ENCODE measurements around the gene IFNK.

The IFNK gene

DNA sequence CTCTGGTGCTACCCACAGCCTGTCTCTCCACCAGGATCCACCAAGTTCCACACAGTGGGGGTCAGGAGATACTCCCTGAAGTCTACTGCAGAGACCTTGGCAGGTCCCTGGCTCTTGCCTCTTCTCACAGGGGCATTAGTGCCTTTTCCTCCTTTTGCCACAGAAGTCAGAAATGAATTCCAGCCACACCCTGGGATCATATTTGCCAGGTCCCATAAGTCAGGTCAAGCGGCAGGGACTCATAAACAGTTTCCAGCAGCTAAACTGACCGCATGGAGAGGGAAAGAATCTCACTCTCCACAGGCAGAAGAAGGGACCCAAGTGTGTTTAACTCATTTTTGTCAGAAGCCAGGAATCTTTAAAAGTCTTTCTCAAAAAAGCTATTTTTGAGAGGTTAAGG, 13.3 kb upstream of the IFNK start:
- Histone ChIP-seq H3K4me3 (IDR thresholded peaks at IDR 0.05; ENCODE audit: insufficient read depth, low read depth, low read length) (no peak overlapping the region), H3K27ac (no peak overlapping the region), H4K20me1 (ENCODE audit: insufficient read depth) (no peaks in the 10 kb centered on the region), H2AFZ (ENCODE audit: low read depth) (no peak overlapping the region), H3K4me1 (ENCODE audit: low read depth, poor library complexity, severe bottlenecking) (no peaks in the 10 kb centered on the region), H3K36me3 (ENCODE audit: insufficient read depth) (no peaks in the 10 kb centered on the region), H3K4me2 (no peak overlapping the region), H3K79me2 (ENCODE audit: insufficient read depth, low read depth) (no peaks in the 10 kb centered on the region), H3K9ac (no peak overlapping the region), H3K27me3 (ENCODE audit: insufficient read depth, low read depth) (no peaks in the 10 kb centered on the region)
- TF ChIP-seq, protein P1, sequence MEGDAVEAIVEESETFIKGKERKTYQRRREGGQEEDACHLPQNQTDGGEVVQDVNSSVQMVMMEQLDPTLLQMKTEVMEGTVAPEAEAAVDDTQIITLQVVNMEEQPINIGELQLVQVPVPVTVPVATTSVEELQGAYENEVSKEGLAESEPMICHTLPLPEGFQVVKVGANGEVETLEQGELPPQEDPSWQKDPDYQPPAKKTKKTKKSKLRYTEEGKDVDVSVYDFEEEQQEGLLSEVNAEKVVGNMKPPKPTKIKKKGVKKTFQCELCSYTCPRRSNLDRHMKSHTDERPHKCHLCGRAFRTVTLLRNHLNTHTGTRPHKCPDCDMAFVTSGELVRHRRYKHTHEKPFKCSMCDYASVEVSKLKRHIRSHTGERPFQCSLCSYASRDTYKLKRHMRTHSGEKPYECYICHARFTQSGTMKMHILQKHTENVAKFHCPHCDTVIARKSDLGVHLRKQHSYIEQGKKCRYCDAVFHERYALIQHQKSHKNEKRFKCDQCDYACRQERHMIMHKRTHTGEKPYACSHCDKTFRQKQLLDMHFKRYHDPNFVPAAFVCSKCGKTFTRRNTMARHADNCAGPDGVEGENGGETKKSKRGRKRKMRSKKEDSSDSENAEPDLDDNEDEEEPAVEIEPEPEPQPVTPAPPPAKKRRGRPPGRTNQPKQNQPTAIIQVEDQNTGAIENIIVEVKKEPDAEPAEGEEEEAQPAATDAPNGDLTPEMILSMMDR (conservative IDR thresholded peaks at IDR 0.05; ENCODE audit: low read depth, low read length): no peak

DNA sequence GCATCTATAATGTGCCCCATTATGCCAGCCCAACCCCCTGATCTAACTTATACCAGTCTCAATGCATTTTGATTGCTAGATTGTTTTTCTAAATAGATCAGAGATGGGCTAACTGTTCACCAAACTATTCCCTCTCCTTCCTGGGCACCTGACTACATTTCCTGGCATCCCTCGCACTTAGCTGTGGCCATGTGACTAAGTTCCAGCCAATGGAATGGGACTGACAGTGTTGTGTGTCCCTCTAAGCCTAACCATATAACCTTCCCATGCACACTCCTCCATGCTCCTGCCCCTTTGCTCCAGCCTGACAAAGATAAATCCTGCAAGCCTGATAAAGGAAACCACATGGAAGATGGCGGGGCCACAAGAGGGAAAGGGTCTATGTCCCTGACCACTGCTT, 12.3 kb upstream of the IFNK start:
- no peaks in the 10 kb centered on the region for H4K20me1 ChIP-seq (ENCODE audit: insufficient read depth)
- H3K79me2 ChIP-seq (ENCODE audit: insufficient read depth, low read depth): no peaks in the 10 kb centered on the region
- H2AFZ ChIP-seq (ENCODE audit: low read depth): no peak overlapping the region
- H3K4me1 ChIP-seq (ENCODE audit: low read depth, poor library complexity, severe bottlenecking): no peaks in the 10 kb centered on the region
- H3K4me3 ChIP-seq (IDR thresholded peaks at IDR 0.05; ENCODE audit: insufficient read depth, low read depth, low read length): no peak overlapping the region
- H3K4me2 ChIP-seq: no peak overlapping the region
- H3K27me3 ChIP-seq (ENCODE audit: insufficient read depth, low read depth): no peaks in the 10 kb centered on the region
- no peak overlapping the region for H3K27ac ChIP-seq
- H3K9ac ChIP-seq: no peak overlapping the region
- TF ChIP-seq, protein P1 (conservative IDR thresholded peaks at IDR 0.05; ENCODE audit: low read depth, low read length): no peak
- H3K36me3 ChIP-seq (ENCODE audit: insufficient read depth): no peaks in the 10 kb centered on the region

GRCh38 chr9:27514551-27514950, 9.5 kb upstream of the IFNK start:
- H3K79me2 ChIP-seq (ENCODE audit: insufficient read depth, low read depth): no peaks in the 10 kb centered on the region
- H3K36me3 ChIP-seq (ENCODE audit: insufficient read depth): no peaks in the 10 kb centered on the region
- no peaks in the 10 kb centered on the region for H3K27me3 ChIP-seq (ENCODE audit: insufficient read depth, low read depth)
- no peak overlapping the region for H3K4me3 ChIP-seq (IDR thresholded peaks at IDR 0.05; ENCODE audit: insufficient read depth, low read depth, low read length)
- no peak overlapping the region for H3K9ac ChIP-seq
- TF ChIP-seq, protein P1 (conservative IDR thresholded peaks at IDR 0.05; ENCODE audit: low read depth, low read length): no peak
- H3K27ac ChIP-seq: no peak overlapping the region
- no peaks in the 10 kb centered on the region for H3K4me1 ChIP-seq (ENCODE audit: low read depth, poor library complexity, severe bottlenecking)
- H4K20me1 ChIP-seq (ENCODE audit: insufficient read depth): no peaks in the 10 kb centered on the region
- no peak overlapping the region for H2AFZ ChIP-seq (ENCODE audit: low read depth)
- no peak overlapping the region for H3K4me2 ChIP-seq

DNA sequence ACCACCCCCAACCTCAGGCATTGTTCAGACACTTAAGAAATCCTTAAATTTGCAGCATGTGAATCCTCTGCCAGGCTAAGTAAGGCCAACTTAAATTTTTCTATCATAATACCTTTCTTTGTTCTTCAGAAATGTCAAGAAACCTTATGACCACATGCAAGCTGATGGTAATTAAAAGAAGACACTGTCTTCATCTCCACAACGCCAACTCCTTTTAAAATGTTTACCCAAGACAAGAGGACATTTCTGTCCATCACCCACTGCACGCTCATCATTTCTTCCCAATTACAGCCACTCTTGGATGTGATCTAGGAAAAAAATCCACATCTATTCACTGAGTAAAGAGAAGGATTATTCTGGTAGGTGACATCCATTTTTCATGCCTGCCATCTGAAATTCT, 6.1 kb upstream of the IFNK start:
- H3K9ac ChIP-seq: no peak overlapping the region
- no peaks in the 10 kb centered on the region for H3K27me3 ChIP-seq (ENCODE audit: insufficient read depth, low read depth)
- no peak overlapping the region for H2AFZ ChIP-seq (ENCODE audit: low read depth)
- H3K36me3 ChIP-seq (ENCODE audit: insufficient read depth): no peaks in the 10 kb centered on the region
- no peaks in the 10 kb centered on the region for H4K20me1 ChIP-seq (ENCODE audit: insufficient read depth)
- no peaks in the 10 kb centered on the region for H3K4me1 ChIP-seq (ENCODE audit: low read depth, poor library complexity, severe bottlenecking)
- no peak overlapping the region for H3K27ac ChIP-seq
- TF ChIP-seq, protein P1 (conservative IDR thresholded peaks at IDR 0.05; ENCODE audit: low read depth, low read length): no peak
- no peak overlapping the region for H3K4me2 ChIP-seq
- H3K4me3 ChIP-seq (IDR thresholded peaks at IDR 0.05; ENCODE audit: insufficient read depth, low read depth, low read length): no peak overlapping the region
- no peaks in the 10 kb centered on the region for H3K79me2 ChIP-seq (ENCODE audit: insufficient read depth, low read depth)

DNA sequence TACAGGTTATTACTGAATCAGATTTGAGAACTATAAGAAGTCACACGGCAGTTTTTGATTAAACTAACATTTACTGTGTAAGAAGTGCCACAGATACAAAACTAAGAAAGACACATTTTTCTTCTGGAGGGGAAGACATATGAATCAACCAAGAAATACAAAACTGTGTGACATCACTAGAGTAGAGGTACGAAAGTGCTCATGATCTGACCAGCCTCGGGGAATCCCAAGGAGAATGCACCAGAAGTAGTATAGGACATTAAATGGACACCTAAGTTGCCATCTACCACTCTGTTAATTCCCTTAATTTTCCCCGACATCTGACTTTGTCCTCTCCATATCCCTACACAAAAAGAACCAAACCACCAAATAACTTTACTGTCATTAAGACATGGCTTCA, 5.3 kb upstream of the IFNK start:
- H3K4me1 ChIP-seq (ENCODE audit: low read depth, poor library complexity, severe bottlenecking): no peaks in the 10 kb centered on the region
- H3K27me3 ChIP-seq (ENCODE audit: insufficient read depth, low read depth): no peaks in the 10 kb centered on the region
- TF ChIP-seq, protein P1 (conservative IDR thresholded peaks at IDR 0.05; ENCODE audit: low read depth, low read length): no peak
- H3K9ac ChIP-seq: no peak overlapping the region
- no peaks in the 10 kb centered on the region for H4K20me1 ChIP-seq (ENCODE audit: insufficient read depth)
- no peak overlapping the region for H3K4me2 ChIP-seq
- H2AFZ ChIP-seq (ENCODE audit: low read depth): no peak overlapping the region
- no peak overlapping the region for H3K4me3 ChIP-seq (IDR thresholded peaks at IDR 0.05; ENCODE audit: insufficient read depth, low read depth, low read length)
- no peaks in the 10 kb centered on the region for H3K36me3 ChIP-seq (ENCODE audit: insufficient read depth)
- no peak overlapping the region for H3K27ac ChIP-seq
- H3K79me2 ChIP-seq (ENCODE audit: insufficient read depth, low read depth): no peaks in the 10 kb centered on the region
